SKM-1 (cell line): ENCODE measurements around the gene FIGNL2.
"Not testable (repeated sequence)": the region's sequence is repeated elsewhere in the genome, so short reads cannot be mapped to it uniquely, and the experiment has no call there.

Experiments used
- DNase-seq: peaks from one replicate; lab custom pipeline; 2025; ENCODE audit not compliant: unreplicated experiment; lab: John Stamatoyannopoulos, UW

FIGNL2 gene

DNA sequence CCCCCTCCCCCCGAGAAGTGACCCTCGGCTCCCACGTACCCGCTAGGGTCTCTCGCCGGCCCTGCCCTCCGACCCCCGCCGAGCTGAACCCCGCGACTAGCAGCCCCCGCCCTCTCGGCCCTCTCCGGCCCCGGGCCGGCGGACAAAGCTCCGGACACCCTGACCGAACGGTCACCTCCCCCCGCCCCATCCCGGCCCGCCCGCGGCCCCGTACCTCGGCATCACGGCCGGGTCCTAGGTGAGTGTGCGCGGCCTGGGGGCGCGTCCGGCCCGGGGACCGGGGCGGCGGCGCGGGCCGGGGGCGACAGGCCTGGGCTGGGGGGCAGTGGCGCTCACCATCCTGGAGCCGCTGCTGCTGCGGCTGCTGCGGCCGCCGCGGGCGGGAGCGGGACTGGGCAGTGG lies at the start of gene FIGNL2:
FIGNL2 (minus strand) TSS at position 393 of the 402 bp plus-strand sequence. CDS start 26,305 bp downstream, outside the sequence.
- DNase-seq = no peak

GRCh38 chr12:51897181-51897580 lies 48.7 kb upstream of the FIGNL2 start:
- DNase-seq = no peak

- DNase-seq = no peak
Measured at GRCh38 chr12:51896236-51896635, 47.7 kb upstream of the FIGNL2 start.

DNA sequence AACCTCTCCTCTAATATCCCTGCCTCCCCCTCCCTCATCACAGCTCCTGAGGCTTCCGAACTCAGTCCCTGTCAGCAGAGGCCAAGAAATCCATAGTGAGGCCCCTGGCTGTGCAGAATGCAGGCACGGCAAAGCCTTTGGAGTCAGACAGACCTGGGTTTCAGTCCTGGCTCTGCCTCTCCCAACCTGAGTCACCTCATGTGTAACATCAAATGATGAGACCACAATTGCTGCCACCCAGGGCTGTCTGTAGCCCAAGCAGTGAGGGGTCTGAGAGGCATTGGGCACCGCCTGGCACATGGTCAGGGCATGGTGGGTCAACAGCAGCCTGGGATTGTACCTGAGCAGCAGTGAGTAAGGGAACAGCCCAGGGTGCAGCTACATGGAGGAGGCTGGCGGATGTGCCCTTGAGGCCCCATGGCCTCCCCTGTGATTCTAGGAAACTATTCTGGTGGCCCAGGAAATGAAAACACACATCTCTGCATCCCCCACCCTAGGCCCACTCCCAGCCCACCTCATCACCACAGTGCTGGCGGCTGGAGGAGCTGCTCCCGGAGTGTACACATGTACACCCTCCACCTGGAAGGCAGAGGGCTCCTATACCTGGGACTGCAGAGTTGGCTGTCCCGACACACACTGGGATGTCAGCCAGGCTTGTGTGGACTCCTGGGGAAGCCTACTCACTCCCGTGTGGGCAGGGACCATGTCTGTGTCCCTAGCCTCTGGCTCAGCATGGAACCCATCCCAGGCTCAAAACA lies 47.0 kb upstream of the FIGNL2 start:
- no peak for DNase-seq

DNA sequence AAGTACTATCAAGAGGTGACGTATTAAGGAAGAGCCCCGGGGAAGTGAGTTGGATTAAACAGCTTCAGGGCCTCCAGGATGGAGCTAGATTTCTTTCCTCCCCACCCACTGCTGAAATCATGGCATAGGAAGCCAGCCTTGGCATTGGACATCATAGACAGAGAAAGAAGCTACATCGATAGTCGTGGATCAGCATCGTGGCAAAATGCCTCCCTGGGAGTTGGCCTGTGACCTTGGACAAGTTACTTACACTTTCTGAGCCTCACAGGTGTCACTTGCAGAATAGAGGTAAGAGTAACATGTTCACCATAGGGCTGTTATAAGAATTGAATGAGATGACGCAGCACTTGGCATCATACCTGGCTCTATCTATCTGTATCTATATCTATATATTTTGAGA lies 45.3 kb upstream of the FIGNL2 start:
- no peak for DNase-seq

DNA sequence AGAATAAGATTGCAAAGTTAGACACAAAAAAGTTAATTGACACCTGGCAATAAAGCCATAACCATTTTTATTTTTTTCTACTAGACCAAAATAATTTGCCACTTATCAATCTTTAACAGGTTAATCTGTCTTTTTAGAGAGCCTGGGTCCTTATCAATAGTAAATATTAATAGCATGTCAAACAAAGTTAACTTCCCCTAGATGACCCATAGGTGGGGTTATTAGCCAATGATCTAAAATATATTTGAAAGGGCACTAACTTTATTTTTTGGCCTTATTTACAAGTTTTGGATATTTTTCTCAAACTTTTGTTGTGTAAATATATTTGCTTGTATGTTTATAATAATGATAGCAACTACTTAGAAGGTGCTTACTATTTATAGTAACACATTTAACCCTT lies 43.3 kb upstream of the FIGNL2 start:
- DNase-seq = no peak

DNA sequence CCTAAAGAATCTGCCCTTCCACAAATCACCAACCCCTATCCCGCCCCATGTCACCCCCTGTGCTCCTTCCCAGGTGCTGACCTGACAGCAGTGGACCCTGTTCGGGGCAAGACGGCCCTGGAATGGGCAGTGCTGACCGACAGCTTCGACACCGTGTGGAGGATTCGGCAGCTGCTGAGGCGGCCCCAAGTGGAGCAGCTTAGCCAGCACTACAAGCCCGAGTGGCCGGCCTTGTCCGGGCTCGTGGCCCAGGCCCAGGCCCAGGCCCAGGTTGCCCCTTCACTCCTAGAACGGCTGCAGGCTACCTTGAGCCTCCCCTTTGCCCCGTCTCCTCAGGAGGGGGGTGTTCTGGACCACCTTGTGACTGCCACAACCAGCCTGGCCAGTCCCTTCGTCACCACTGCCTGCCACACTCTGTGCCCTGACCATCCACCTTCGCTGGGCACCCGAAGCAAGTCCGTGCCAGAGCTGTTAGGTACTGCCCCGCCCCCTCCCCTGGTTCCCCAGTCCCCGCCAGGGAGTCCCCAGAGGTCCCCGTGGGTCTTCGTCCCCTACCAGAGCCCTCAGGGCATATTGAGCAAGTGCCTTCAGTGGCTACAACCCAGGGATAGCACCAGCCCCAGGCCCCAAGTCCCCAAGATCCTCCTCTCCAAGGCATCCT lies 42.1 kb upstream of the FIGNL2 start:
- no peak for DNase-seq

DNA sequence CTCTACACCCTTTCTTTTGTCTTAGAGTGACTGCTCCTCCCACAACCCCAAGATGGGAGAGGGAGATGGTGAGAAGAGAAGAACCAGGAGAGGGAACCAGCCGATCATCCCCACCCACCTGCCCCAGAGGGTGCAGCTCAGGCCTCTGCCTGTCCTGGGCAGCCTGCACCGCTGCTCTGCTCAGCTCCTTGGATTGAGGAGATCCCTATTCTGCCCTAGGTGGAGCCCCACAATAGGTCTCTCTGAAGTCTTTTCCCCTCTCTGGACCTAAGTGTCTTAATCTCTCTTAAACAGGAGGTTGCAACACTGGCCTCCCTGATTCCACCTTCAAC lies 41.6 kb upstream of the FIGNL2 start:
- DNase-seq = no peak

- DNase-seq = no peak
Measured at GRCh38 chr12:51889216-51890132, 41.0 kb upstream of the FIGNL2 start.

GRCh38 chr12:51888316-51889215 lies 40.0 kb upstream of the FIGNL2 start:
- DNase-seq = no peak

- DNase-seq = no peak
Measured at GRCh38 chr12:51887476-51888315, 39.2 kb upstream of the FIGNL2 start, which contains the start of gene ANKRD33. Gene ANKRD33 (plus strand): TSS chr12:51888103. CDS start chr12:51888187, 84 bp downstream.

DNA sequence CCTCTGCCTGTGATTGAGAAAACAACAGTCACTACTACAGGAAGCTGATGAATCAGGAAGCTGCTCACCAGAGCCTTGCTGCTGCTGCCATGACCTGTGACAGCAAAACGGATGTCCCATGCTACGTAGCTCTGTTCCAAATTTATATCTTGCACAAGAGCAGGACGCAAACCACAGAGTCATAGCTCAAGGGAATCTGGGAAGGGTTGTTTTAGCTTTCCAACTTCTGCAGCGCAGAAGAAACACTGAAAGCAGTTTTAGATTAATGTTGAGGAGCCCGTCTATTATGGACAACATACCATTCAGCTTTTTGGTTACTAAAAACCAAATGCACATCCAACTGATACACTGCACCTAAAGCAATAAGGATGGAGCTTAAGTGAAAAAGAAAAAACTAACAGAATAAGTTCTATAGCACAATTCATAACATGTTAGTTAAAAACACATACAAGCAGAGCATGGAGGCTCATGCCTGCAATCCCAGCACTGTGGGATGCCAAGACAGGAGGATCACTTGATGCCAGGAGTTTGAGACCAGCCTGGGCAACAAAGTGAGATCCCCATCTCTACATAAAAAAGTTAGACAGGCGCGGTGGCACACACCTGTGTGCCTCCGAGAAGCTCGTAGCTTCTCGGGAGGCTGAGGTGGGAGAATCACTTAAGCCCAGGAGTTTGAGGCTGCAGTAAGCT lies 37.6 kb upstream of the FIGNL2 start:
- DNase-seq = peak; percentile 65

GRCh38 chr12:51885294-51886020 lies 36.9 kb upstream of the FIGNL2 start:
- DNase-seq = not testable (repeated sequence)

DNA sequence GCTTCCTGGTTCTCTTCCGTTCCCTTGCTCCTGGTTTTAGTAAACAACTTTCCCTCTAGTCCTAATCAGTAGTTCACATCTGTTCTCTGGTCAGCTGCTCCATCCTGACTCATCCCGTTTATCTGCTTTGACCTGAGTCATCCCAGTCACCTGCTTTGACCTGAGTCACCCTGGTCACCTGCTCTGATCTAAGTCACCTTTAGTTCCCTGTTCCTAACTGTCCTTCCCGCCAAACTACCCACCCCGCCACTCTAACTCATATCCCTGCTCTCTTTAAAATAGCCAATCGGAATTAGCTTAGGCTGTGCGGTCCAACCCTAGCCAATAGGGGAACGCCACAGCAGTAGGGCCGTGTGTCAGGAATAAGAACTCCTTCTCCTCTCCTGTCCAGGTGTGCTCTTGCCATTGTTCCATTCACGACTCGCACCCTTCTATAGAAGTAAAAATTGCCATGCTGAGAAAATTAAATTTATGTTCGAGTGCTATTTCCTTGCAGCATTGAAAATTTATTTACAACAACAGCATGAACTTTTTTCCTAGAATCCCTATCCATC lies 36.2 kb upstream of the FIGNL2 start:
- DNase-seq = no peak

DNA sequence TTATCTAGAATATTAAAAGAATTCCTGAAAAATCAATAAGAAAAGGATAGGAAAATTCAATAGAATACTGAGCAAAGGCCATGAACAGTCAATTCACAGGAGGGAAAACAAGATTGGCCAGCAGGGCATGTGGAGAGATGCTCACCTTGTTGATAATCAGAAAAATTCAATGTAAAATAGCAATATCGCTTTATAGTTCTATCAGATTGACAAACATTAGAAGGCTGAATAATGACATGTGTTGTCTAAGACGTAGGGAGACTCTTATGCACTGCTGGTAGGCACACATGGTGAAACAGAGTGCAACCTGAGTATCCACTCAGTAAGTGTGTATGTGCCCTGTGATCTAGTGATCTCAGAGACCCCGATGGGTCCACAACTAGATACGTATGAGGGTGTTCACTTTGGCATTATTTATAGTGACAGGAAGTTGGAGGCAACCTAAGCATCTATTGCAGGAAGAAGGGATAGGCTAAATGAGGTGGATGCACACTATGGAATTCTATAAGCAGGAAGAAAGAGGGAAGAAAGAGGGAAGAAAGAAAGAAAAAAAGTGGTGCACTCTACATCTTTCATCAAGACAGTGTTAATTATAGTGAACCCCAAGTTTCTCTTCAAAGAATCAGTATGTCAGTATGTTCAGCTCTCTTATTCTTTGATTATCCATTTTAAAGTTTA lies 35.6 kb upstream of the FIGNL2 start:
- no peak for DNase-seq

DNA sequence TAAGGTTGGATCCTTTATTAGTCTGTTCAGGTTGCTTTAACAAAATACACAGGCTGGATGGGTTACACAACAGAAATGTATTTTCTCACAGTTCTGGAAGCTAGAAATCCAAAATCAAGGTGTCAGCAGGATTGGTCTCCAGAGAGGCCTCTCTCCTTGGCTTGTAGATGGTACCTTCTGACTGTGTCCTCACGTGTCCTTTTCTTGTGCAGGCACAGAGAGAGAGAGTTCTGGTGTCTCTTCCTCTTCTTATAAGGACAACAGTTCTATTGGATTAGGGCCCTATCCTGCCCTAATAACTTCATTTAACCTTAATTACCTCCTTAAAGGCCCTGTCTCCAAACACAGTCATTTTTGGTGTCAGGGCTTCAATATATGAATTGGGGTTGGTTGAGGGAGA lies 34.8 kb upstream of the FIGNL2 start:
- DNase-seq = no peak

DNA sequence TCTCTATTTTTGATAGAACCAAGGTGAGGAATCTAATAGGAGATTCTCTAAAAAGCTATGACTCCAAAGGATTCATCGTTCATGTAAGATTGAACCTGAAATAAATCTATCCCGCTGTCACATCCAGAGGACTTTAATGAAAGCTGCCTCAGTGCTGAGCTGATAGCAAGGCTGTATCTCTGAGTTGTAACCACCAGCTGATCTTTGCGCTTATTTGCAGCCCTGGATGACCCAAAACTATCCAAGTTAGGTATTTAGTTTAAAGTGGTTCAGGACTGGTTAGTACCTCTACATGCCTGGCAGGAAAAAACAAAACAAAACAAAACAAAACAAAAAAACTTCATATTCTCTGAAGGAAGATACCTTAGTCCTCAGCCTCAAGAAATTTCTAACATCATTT lies 30.6 kb upstream of the FIGNL2 start:
- no peak for DNase-seq

GRCh38 chr12:51874486-51874885 lies 26.0 kb upstream of the FIGNL2 start:
- no peak for DNase-seq
